ENCODE data around the gene RBPJL.
"Not testable (repeated sequence)": the region's sequence is repeated elsewhere in the genome, so short reads cannot be mapped to it uniquely, and the experiment has no call there.

The RBPJL gene

DNA sequence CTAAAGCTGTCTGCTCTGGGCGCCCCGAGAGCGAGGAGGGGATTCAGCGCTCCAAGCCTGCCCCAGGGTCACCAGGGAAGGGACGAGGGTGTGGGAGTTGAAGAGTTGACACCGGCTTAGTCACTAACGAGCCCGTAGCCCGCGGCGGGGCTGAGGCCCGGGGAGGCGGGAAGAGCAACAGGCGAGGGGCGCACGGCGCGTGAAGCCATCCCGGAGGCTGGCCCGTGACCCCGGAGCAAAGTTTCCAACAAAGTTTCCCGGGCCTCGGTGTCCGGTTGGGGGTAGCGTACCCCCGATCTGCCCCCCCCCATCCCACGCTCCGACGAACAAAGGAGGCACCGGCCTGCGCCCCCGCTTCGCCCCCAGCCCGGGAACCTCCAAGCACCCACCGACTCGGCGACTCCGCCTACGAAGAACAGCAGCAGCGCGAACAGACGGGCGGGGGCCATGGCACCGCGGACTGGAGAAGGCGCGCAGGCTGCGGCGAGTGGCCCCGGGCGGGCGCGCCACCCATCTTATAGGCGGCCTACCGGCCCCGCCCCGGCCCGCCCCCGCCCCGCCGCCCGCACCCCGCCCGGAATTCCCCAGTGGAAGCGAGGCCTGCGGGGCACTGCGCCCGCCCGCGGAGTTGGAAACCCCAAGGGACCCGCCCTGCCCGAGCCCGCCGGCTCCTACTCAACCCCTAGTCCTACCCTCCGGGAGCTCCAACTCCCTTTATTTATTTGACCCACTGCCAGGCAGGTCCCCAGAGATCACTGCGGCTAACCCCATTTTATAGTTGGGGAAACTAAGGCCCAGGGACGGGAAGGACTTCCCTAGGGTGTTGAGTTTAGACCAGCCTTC lies 41.5 kb downstream of the RBPJL start, which contains the start of gene SDC4:
TSS of gene SDC4 (minus strand) at position 489 of the 843 bp plus-strand sequence. CDS start at position 449, 40 bp downstream.
- Mint-ChIP-seq H3K27me3 (ENCODE audit: low read depth) (no peaks in the 10 kb centered on the region), H3K9me3 (no peaks in the 10 kb centered on the region), H3K27ac (peak within 1 kb of the TSS; percentile 72), H3K36me3 (ENCODE audit: low read depth) (peaks cover 7% of the 10 kb centered on the region), H3K4me3 (peak within 1 kb of the TSS; percentile 95), H3K4me1 (ENCODE audit: low read depth) (peaks cover 52% of the 10 kb centered on the region)

DNA sequence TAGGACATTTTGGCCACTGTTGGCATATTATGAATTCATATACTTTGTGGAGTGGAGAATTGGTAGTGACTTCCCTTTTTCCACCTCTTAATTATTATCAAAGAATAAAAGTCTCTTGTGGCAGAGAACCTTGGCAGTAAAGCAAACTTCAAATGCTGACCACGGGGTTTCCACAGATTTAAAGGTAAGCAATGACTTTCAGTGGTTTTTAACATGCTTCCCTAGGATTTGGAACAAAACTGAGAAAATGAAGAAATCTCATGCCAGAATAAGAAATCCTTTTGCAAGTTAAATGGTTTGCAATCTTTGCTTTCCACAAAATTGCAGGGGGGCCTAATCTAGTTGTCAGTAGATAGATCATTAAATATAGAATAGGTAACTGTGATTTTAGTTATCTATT lies 43.6 kb downstream of the RBPJL start:
- H3K36me3 Mint-ChIP-seq (ENCODE audit: low read depth), result peaks cover 4% of the 10 kb centered on the region

DNA sequence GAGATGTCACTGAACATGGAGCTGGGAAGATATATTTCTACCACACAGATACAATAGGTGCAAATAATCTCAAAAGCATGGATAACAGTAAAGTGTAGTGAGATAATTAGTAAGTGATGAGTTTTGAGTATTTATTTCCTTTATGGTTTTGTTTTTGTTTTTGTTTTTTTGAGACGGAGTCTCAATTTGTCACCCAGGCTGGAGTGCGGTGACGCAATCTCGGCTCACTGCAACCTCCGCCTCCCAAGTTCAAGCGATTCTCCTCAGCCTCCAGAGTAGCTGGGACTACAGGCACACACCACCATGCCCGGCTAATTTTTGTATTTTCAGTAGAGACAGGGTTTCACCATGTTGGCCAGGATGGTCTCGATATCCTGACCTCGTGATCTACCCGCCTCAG lies 44.2 kb downstream of the RBPJL start:
- H3K4me1 Mint-ChIP-seq (ENCODE audit: low read depth), result peaks cover 56% of the 10 kb centered on the region
- H3K9me3 Mint-ChIP-seq; H3K27me3 Mint-ChIP-seq (ENCODE audit: low read depth); H3K36me3 Mint-ChIP-seq (ENCODE audit: low read depth); H3K4me3 Mint-ChIP-seq; H3K27ac Mint-ChIP-seq: not testable (repeated sequence)

More for the DNA sequence above, 43.6 kb downstream of the RBPJL start:
- Mint-ChIP-seq H3K4me1 (ENCODE audit: low read depth) (peaks cover 56% of the 10 kb centered on the region), H3K9me3 (no peaks in the 10 kb centered on the region), H3K4me3 (no peak overlapping the region), H3K27me3 (ENCODE audit: low read depth) (no peaks in the 10 kb centered on the region), H3K27ac (no peak overlapping the region)

DNA sequence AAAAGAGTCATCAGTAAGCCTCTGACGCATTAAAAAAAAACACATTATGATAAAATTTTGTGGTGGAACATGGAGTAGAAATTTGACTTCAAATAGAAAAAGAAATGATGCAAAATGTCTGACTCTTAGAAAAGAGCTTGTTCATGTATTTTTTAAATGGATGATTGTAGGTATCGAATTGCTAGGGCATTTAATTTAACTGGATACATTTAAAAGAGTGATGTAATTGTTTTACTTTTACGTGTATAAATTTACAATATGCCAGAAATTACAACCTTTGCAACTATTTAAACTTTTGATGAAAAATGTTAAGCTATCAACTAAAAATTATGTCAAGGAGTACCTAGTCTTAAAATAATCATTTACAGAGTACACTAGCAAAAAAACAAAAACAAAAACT lies 46.1 kb downstream of the RBPJL start:
- Mint-ChIP-seq H3K9me3 (no peaks in the 10 kb centered on the region), H3K27me3 (ENCODE audit: low read depth) (no peaks in the 10 kb centered on the region), H3K27ac (no peak overlapping the region), H3K4me3 (no peak overlapping the region), H3K4me1 (ENCODE audit: low read depth) (peaks cover 52% of the 10 kb centered on the region), H3K36me3 (ENCODE audit: low read depth) (peaks cover 3% of the 10 kb centered on the region)

DNA sequence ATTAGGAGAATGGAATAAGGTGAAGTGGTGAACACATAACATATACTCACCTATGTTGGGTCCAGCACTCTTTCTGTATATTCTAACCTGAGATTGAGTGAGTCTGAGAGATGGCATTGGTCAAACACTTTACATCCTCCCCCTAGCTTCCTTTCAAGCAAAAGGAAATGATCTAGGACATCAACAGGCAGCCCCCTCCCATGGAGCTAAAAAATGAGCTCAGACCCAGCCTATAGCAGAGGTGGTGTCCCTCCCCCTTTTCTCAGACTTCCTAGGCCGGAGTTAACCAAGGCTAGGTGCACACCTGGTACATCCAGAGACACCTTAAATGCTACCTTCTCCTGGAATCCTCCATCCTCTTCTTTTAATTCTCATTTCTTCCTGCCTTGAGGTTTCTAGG lies 47.1 kb downstream of the RBPJL start:
- Mint-ChIP-seq H3K4me3 (no peak overlapping the region), H3K27me3 (ENCODE audit: low read depth) (no peaks in the 10 kb centered on the region), H3K9me3 (no peaks in the 10 kb centered on the region), H3K36me3 (ENCODE audit: low read depth) (peaks cover 3% of the 10 kb centered on the region), H3K27ac (peak overlapping the region; percentile 94), H3K4me1 (ENCODE audit: low read depth) (peaks cover 58% of the 10 kb centered on the region)

DNA sequence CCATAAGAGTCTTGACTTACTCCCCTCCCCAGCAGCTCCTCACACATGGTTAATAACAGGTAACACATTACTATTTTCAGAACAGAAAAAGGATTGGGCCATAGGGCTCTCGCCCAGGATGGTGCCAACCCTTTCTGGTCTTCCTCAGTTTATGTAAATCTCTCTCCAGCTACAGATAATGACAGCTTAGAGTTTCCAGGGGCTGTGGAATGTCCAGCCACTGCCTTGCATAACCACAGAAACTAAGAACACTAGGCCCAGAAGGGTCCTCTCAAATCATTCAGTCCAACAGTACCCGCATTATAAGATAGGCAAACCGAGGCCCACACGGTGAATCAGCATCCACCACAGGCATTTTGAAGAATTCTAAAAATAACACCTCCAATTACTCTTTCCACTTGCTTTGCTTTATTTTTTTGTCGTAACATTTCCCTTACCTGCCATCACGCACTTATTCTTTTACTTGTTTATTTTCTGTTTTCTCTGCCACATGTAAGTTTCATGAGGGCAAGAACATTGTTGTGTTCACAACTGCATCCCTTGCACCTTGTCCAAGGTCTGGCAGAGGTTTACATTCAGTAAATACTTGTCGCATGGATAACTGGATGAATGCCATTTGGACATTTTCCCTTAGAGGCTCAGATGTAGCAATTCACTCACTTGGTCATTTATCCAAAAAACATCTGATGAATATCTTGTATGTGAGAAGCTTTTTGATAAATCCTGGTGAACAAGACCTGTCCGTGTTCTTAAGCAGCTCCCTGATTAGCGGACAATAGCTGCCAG lies 48.0 kb downstream of the RBPJL start:
- Mint-ChIP-seq H3K9me3 (no peaks in the 10 kb centered on the region), H3K27me3 (ENCODE audit: low read depth) (no peaks in the 10 kb centered on the region), H3K4me3 (peak overlapping the region; percentile 72), H3K27ac (peak overlapping the region; percentile 94), H3K4me1 (ENCODE audit: low read depth) (peaks cover 59% of the 10 kb centered on the region), H3K36me3 (ENCODE audit: low read depth) (peaks cover 3% of the 10 kb centered on the region)

DNA sequence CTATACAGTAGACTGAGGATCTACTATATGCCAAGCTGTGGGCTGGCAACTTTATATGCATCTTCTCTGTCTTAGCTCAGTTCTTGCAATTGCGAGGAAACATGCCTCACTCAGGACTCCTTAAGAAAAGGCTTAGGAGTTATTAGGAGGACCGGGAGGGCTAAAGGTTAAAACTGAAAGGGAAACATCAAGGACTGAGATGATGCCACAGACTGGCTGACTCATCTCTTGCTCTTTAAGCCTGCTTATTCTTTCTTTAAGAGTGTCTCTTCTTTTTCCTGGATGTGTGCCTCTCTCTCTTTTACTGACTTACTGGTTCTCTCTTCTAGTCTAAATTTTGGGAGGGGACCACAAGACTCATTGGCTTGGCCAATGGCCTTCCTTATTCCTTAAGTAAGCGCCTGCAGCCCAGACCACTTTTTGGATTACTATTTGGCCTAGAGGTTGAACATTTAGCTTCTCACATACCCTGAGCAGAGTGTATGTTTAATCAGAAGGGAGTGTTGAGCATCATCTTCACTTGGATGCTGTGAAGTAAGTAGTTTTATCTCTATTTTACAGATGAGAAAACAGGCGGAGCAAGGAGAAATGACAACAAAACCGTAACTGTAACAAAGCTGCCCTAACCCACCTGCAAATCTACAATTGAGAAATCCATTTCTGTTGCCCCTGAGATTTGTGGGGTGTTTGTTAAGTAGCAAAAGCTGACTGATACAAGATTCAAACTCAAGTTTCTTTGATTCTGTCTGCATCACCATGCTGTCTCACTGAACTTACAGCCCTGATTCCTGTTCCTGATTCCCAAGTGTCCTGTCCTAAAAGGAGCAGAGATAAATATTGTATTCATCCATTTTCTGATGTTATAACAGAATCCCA lies 48.8 kb downstream of the RBPJL start:
- Mint-ChIP-seq H3K36me3 (ENCODE audit: low read depth) (peaks cover 3% of the 10 kb centered on the region), H3K4me3 (peak overlapping the region; percentile 72), H3K9me3 (no peaks in the 10 kb centered on the region), H3K27ac (peak overlapping the region; percentile 94), H3K27me3 (ENCODE audit: low read depth) (no peaks in the 10 kb centered on the region), H3K4me1 (ENCODE audit: low read depth) (peaks cover 52% of the 10 kb centered on the region)

DNA sequence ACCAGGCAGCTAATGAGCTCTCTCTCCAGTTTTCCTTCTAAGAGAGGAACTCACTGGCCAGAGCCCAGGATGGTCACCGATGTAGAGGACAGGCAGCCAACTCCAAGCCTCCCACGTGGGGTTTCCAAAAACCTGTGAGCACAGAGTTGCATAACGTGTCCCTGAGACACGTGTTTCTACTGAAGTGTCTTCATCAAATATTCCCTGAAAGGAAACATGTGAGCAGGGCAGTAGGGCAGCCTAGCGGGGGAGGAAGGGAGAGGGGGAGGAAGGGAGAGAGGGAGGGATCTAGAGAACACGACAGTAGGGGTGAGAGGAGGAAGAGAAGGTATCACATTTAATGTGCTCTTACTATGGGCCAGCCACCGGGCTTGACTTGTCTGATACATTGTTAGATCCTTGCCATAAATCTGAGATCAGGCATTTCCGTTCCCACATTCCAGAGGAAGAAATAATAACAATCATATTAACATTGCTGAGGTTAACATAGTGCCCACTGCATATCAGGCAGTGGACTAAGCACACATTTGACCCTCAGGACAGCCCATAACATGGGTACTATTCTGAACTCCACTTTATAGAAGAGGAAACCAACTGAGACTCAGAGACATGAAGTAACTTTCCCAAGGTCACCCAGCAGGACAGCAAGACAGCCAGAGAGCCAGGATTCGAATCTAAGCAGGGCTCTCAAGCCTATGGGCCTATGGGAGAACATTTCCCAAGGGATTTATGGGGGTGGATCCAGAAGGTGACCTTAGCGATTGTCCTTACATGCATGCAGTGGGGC lies 51.8 kb downstream of the RBPJL start:
- Mint-ChIP-seq H3K27me3 (ENCODE audit: low read depth) (peaks cover 3% of the 10 kb centered on the region), H3K4me3 (no peak overlapping the region), H3K36me3 (ENCODE audit: low read depth) (peaks cover 7% of the 10 kb centered on the region), H3K27ac (peak overlapping the region; percentile 49), H3K4me1 (ENCODE audit: low read depth) (peaks cover 56% of the 10 kb centered on the region), H3K9me3 (no peaks in the 10 kb centered on the region)

DNA sequence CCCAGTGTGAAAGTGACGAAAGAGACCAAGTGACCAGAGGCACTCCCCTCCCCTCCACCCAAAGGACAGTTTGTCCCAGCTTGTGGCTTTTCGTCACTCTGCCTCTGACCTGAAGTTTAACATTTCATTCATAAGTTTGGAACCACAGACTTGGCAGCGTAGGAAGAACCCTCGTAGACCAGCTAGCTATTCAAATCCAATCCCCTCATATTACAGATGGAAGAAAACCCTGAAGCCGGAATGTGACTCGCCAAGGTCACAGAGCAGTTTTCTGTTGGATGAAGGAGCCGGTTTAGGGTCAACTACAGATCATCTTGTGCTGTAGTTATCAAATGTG lies 52.4 kb downstream of the RBPJL start:
- Mint-ChIP-seq H3K36me3 (ENCODE audit: low read depth) (peaks cover 9% of the 10 kb centered on the region), H3K27ac (no peak overlapping the region), H3K4me3 (no peak overlapping the region), H3K27me3 (ENCODE audit: low read depth) (peaks cover 3% of the 10 kb centered on the region), H3K9me3 (no peaks in the 10 kb centered on the region), H3K4me1 (ENCODE audit: low read depth) (peaks cover 56% of the 10 kb centered on the region)

DNA sequence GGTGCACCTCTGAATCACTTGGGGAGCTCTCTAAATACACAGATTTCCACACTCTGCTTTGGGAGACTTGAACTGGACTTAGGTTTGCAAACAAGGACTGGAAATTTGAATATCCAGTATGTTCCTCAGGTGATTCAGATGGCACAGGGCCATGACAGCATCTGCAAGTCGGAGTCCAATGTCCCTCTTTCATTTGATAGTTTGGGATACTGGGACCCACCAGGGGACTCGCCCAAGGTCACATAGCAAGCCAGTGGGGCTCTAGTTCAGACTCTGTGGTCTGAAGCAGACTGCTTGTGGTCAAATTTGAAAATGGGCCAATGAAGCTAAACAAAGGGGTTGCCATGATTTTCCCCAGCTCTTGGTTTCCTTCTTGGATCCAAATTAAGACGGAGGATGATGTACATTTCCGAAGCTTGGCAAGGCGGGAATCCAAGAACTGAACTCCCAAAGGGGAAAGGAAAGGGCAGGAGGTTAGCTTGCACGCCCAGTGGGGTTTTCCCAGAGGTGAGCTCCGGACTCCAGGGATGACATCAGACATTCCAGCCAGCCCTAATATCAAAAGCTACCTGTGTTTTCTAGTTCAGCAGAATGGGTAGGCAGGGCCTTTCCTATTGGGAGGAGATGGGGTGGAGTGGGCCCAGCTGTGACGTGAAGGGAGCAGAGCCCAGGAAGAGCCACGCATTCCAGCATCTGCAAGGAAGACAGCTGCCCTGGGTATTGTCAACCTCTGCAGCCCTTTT lies 52.9 kb downstream of the RBPJL start:
- H3K36me3 Mint-ChIP-seq (ENCODE audit: low read depth), result peaks cover 9% of the 10 kb centered on the region
- peaks cover 3% of the 10 kb centered on the region for H3K27me3 Mint-ChIP-seq (ENCODE audit: low read depth)
- H3K27ac Mint-ChIP-seq, result no peak overlapping the region
- peaks cover 53% of the 10 kb centered on the region for H3K4me1 Mint-ChIP-seq (ENCODE audit: low read depth)
- H3K9me3 Mint-ChIP-seq, result no peaks in the 10 kb centered on the region
- H3K4me3 Mint-ChIP-seq, result no peak overlapping the region

DNA sequence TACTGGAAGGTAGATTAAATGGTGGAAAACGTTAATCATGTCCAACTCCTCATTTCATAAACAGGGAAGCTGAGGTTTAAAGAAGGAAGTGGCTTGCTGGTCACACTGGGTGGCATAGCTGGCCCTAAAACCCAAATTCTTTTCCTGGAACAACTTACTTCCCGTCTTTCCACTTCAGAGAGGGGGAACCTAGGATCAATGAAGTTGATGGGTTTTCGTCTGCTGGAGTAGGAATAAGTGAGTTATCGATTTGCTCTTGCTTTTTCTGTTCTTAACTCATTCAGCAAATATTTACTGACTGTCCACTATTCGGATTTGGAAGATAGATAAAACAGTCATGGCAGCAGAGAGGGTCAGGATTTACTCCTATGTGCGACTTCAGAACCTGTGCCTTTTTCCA lies 55.2 kb downstream of the RBPJL start:
- Mint-ChIP-seq H3K4me3 (no peak overlapping the region), H3K9me3 (no peaks in the 10 kb centered on the region), H3K27ac (no peak overlapping the region), H3K27me3 (ENCODE audit: low read depth) (peaks cover 3% of the 10 kb centered on the region), H3K4me1 (ENCODE audit: low read depth) (peaks cover 40% of the 10 kb centered on the region), H3K36me3 (ENCODE audit: low read depth) (peaks cover 20% of the 10 kb centered on the region)

DNA sequence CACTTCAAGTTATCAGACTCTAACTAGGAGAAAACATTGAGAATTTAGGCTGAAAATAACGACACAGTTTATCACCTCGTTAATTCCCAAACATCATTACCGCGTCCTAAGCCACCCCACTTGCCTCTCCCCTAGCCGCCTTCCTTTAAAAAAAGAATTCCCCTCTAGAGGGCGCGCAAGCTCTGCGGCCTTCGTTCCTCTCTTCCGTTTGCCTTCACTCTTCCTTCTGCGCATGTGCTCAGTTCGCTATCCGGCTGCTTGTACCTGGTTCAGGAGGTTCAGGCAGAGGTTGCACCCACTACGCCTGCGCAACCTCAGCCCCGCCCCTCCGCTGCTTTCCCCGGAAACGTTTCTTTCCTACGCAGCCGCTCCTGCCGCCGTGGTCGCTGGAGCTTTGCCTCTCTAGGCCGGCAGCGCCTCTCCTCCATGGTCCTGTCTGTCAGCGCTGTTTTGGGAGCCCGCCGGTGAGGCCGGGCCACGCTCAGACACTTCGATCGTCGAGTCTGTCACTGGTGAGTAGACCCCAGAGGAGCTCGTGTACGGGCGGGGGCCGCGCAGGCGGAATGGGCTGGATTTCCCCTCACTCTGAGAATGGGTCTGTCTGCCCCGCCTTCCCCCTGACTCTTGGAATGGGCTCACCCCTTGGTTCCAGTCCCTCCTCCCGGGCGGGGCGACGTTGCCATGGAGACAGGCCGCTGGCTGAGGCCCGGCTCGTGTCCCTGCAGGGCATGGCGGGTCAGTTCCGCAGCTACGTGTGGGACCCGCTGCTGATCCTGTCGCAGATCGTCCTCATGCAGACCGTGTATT lies 56.4 kb downstream of the RBPJL start, which contains the start of gene SYS1:
TSS of gene SYS1 (plus strand) at position 353 of the 807 bp plus-strand sequence. CDS start at position 729, 376 bp downstream.
- Mint-ChIP-seq H3K27ac (peak within 1 kb of the TSS; percentile 96), H3K27me3 (ENCODE audit: low read depth) (peaks cover 3% of the 10 kb centered on the region), H3K4me1 (ENCODE audit: low read depth) (peaks cover 41% of the 10 kb centered on the region), H3K9me3 (no peaks in the 10 kb centered on the region), H3K4me3 (peak within 1 kb of the TSS; percentile 96), H3K36me3 (ENCODE audit: low read depth) (peaks cover 31% of the 10 kb centered on the region)

Data from T-helper 1 cell treated with Interleukin-12 subunit alpha and Interleukin-12 subunit beta and Interleukin-4 antibody, amounts not matched to agents 30 μg/mL and 1 μg/mL, for 36 hours (primary cell).